SKM-1 (cell line): Measurements from ENCODE around the gene CDH10.

Experiments used
- DNase-seq: peaks from one replicate; lab custom pipeline; 2025; ENCODE audit not compliant: unreplicated experiment; lab: John Stamatoyannopoulos, UW

The CDH10 gene

GRCh38 chr5:24487368-24488229 is 157.2 kb downstream of the CDH10 start:
- no peak for DNase-seq

DNA sequence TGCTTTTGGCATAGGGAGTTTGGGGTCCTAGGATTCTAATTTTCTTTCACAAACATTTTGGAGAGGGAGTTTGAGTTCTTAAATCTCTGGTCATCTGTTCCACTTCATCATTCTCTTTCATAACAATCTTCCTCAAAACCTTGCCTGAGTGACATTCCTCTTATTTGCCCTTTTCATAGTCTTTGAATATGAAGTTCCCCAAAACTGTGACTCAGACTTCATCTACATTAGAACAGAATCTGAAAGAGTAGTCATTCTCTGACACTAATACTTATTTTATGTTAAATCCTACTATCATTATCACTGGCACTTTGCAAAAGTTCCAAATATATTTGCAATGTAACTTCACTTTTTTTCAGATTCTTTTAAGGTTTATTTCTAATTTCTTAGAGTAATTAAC is 163.8 kb downstream of the CDH10 start:
- DNase-seq: no peak

- DNase-seq: no peak
Measured at GRCh38 chr5:24477958-24478357, 166.8 kb downstream of the CDH10 start.

DNA sequence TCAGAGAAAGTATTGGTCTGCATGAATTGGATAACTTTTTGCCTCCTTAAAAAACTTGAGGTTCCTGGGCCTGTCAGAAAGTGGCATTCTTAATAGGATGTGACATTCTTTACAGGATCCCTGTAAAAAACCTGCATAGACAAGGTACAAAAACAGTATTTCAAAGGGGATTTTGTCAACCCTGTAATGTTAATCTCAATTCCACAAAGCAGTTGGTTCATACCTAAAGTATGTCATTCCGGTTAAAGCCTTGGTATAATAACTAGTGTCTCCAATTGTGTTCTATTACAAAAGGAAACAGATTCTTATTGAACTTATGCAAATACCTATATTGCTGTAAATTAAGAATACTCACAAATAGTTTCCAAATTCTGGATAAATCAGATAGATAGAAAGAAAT is 169.7 kb downstream of the CDH10 start:
- no peak for DNase-seq

- no peak for DNase-seq
Measured at GRCh38 chr5:24474685-24475084, 170.1 kb downstream of the CDH10 start.

DNA sequence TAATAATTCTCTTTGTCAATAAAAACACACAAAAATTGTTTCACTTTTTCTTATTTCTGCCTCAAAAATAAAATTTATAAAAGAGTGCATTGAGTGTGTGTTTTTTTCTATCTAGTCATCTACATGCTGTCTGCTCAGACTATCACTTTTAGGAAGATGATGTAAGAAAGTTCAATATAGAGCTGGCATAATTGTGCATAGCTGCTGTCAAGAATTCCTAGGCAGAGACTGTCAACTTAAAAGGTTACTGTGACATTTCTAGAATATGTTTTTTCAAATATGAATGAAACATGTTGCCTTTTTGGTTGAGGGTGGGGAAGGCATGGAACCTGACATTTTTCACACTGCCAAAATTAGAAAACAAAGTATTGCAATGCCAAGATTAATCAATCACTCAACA is 172.3 kb downstream of the CDH10 start:
- no peak for DNase-seq

DNA sequence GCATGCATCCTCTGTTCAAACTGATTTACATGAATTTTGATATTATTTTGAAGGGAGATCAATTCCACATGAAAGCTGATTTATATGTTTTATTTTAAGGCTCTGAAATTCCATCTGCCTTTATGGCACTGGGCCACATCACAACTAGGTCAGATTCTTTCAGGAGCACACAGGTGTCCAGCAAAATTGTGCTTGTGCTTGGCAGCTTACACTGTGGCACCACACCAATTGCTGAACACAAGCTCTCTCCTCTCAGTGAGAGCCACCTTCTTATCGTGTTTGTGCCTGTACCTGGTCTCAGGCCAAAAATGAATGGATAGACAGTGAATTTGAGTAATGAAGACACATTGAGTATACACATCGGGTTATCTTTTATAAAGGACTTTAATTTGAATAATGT is 200.4 kb downstream of the CDH10 start:
- DNase-seq: no peak

DNA sequence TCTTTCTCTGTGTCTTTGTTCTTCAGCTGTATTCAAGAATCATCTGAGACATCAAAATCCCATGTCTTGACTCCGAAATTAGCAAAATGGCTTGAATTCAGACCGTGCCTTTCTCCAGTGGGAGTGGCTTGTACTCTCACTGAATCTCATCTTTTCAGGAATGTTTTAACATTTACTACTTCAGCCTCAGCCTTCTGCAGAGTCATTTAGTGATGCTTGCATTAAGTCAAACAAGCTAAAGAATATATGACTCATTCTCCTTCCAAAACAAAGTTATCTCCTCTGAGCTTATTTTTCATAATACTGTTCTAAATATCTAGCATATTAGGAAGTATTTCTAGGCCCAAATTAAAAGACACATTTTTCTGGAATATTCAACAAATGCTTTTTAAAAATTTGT is 205.3 kb downstream of the CDH10 start:
- DNase-seq: no peak
